Hepatocyte (in vitro differentiated cells): ENCODE data around the gene BHMT2. TPM values are rescaled to one million over a fixed set of nuclear protein-coding genes. Genes with fewer than 3 reads are reported as not detected.

Source experiments
- DNase-seq: peaks from one replicate; pipeline ENCODE4 v3.0.0-alpha.2; 2016; ENCODE audit warnings: low spot score
- H2AFZ ChIP-seq: fragments of 200-600 bp; sonication (generic); 2 replicates; pipeline ENCODE4 v1.6.0; 2016; ENCODE audit warnings: antibody characterized with exemption, mild to moderate bottlenecking
- H3K27ac ChIP-seq: fragments of 200-600 bp; sonication (generic); 2 replicates; pipeline ENCODE4 v1.5.1; 2016; ENCODE audit warnings: mild to moderate bottlenecking
- H3K27me3 ChIP-seq: fragments of 200-600 bp; sonication (generic); 2 replicates; pipeline ENCODE4 v1.6.1; 2016
- H3K36me3 ChIP-seq: fragments of 200-600 bp; sonication (generic); replicated peaks from 2 replicates; pipeline ENCODE4 v1.5.1; 2016; ENCODE audit warnings: low read depth; ENCODE audit not compliant: insufficient read depth
- H3K4me1 ChIP-seq: fragments of 200-600 bp; sonication (generic); 2 replicates; pipeline ENCODE4 v1.5.1; 2016; ENCODE audit warnings: mild to moderate bottlenecking, moderate library complexity; ENCODE audit not compliant: insufficient read depth
- H3K4me2 ChIP-seq: fragments of 200-600 bp; sonication (generic); 2 replicates; pipeline ENCODE4 v1.6.0; 2016
- H3K4me3 ChIP-seq: fragments of 200-600 bp; sonication (generic); 2 replicates; pipeline ENCODE4 v1.5.1; 2016; ENCODE audit warnings: mild to moderate bottlenecking
- H3K79me2 ChIP-seq: fragments of 200-600 bp; sonication (generic); 2 replicates; pipeline ENCODE4 v1.6.0; 2017; ENCODE audit warnings: mild to moderate bottlenecking
- H3K9me2 ChIP-seq: fragments of 200-600 bp; sonication (generic); replicated peaks from 2 replicates; pipeline ENCODE4 v1.6.0; 2017; ENCODE audit warnings: mild to moderate bottlenecking; ENCODE audit not compliant: insufficient read depth
- H3K9me3 ChIP-seq: fragments of 200-600 bp; sonication (generic); 2 replicates; pipeline ENCODE4 v1.5.1; 2016; ENCODE audit warnings: low read depth, mild to moderate bottlenecking
- H4K20me1 ChIP-seq: fragments of 200-600 bp; sonication (generic); 2 replicates; pipeline ENCODE4 v1.6.0; 2016; ENCODE audit warnings: mild to moderate bottlenecking; ENCODE audit not compliant: insufficient read depth, poor library complexity, severe bottlenecking
- EZH2 ChIP-seq: fragments of 200-600 bp; sonication (generic); IDR thresholded peaks from 2 replicates; pipeline ENCODE4 v1.6.1; 2016; ENCODE audit warnings: antibody characterized with exemption, mild to moderate bottlenecking, borderline replicate concordance
- EZH2phosphoT487 ChIP-seq: fragments of 200-600 bp; sonication (generic); IDR thresholded peaks from one replicate; pipeline ENCODE4 v1.6.1; 2018; ENCODE audit warnings: antibody characterized with exemption, mild to moderate bottlenecking, low read depth, moderate library complexity; ENCODE audit not compliant: unreplicated experiment, severe bottlenecking
- WGBS: methylation state at CpG from one replicate; pipeline ENCODE4 v1.1.6; 2016; ENCODE audit warnings: low lambda C conversion rate; ENCODE audit errors: missing lambda C conversion rate; 5-methylcytosine and 5-hydroxymethylcytosine counted together
- polyA plus RNA-seq: library from polyadenylated mRNA; unstranded; fragments of >200 nt; fragmentation: Nextera tagmentation; extraction: Ambion mirVana; gene quantifications from 2 replicates; pipeline ENCODE4 v1.2.1, GENCODE V29; 2016
- total RNA-seq: library from RNA; depleted of rRNA; stranded (reverse); fragments of >200 nt; gene quantifications from 2 replicates; pipeline ENCODE4 v1.2.3, GENCODE V29; 2014
- TF ChIP-seq, protein P1 (sequence below): fragments of 200-600 bp; sonication (generic); IDR thresholded peaks from 2 replicates; pipeline ENCODE4 v1.5.1; 2016; ENCODE audit warnings: antibody characterized with exemption, mild to moderate bottlenecking; ENCODE audit not compliant: poor library complexity

Gene BHMT2
- total and polyA plus RNA-seq, 2 experiments from 2014 or later = not detected

DNA sequence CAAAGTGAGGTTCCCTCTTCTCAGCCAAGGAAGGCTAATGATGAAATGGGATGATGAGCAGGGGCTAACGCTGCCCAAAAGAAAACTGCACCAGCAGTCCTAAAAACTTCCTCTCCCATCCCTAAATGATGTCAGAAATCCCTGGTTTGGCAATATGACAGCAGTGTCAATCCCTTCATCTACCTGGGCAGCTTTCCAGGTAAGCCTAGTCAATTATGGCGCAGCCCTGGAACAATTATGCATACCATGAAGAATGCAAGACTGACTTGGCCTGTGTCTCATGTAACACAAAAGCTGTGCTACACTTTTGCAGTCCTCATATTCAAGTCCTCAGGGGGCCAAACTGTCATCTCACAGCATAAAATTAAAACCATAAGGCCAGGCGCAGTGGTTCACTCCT lies 7.1 kb upstream of the BHMT2 start:
- H3K27ac ChIP-seq = no peak overlapping the region
- no peaks in the 10 kb centered on the region for H4K20me1 ChIP-seq
- H3K27me3 ChIP-seq = no peaks in the 10 kb centered on the region
- H2AFZ ChIP-seq = no peak overlapping the region
- H3K79me2 ChIP-seq = no peaks in the 10 kb centered on the region
- no peak overlapping the region for H3K4me3 ChIP-seq
- H3K9me2 ChIP-seq = no peaks in the 10 kb centered on the region
- H3K36me3 ChIP-seq = no peaks in the 10 kb centered on the region
- H3K4me1 ChIP-seq = no peaks in the 10 kb centered on the region
- TF ChIP-seq, protein P1, sequence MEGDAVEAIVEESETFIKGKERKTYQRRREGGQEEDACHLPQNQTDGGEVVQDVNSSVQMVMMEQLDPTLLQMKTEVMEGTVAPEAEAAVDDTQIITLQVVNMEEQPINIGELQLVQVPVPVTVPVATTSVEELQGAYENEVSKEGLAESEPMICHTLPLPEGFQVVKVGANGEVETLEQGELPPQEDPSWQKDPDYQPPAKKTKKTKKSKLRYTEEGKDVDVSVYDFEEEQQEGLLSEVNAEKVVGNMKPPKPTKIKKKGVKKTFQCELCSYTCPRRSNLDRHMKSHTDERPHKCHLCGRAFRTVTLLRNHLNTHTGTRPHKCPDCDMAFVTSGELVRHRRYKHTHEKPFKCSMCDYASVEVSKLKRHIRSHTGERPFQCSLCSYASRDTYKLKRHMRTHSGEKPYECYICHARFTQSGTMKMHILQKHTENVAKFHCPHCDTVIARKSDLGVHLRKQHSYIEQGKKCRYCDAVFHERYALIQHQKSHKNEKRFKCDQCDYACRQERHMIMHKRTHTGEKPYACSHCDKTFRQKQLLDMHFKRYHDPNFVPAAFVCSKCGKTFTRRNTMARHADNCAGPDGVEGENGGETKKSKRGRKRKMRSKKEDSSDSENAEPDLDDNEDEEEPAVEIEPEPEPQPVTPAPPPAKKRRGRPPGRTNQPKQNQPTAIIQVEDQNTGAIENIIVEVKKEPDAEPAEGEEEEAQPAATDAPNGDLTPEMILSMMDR = no peak
- TF ChIP-seq EZH2 (no peak), EZH2phosphoT487 (no peak)
- no peak overlapping the region for H3K4me2 ChIP-seq
- DNase-seq = no peak
- H3K9me3 ChIP-seq = no peaks in the 10 kb centered on the region
- 84% methylated on average over 3 of the region's 3 CpGs for WGBS

DNA sequence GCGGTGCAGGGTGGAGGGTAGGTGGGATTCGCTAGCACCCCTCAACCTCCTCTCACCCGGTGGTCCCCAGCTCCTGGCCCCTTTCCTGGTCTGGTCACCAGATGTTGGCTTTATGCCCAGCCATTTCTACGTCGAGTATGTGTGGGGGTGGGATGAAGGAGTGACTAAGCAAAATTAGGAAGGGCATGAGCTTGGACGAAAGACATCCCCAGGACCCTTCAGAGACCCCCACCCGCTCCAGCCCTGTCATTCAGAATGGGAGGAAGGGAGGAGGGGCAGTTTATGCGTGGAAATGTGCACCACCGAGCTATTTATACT lies 742 bp downstream of the BHMT2 start:
- Histone ChIP-seq H3K9me3 (no peaks in the 10 kb centered on the region), H3K4me3 (no peak overlapping the region), H3K4me2 (no peak overlapping the region), H3K9me2 (no peaks in the 10 kb centered on the region), H3K36me3 (no peaks in the 10 kb centered on the region), H3K4me1 (peaks cover 4% of the 10 kb centered on the region), H3K27me3 (no peaks in the 10 kb centered on the region), H3K27ac (no peak overlapping the region), H2AFZ (no peak overlapping the region), H3K79me2 (no peaks in the 10 kb centered on the region), H4K20me1 (no peaks in the 10 kb centered on the region)
- no peak for TF ChIP-seq EZH2
- TF ChIP-seq EZH2phosphoT487 = no peak
- TF ChIP-seq, protein P1 = no peak
- no peak for DNase-seq
- 67% methylated on average over 9 of the region's 9 CpGs for WGBS

DNA sequence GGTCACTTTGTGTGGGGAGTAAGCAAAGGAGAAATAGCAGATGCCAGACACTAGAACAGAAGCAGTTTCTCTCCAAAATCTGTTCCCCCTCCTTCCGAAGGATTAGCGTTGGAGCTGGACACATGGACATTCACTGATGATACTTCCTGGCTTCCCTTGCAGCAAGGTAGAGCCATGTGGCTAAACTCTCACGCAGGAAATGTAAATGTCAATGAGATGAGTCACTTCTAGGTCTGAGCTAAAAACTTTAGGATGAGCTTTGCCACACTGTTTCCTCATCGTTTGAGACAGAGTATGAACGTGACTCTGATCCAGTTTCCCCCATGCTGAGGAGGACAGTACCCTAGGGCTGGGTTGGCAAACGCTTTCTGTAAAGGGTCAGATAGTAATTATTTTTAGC lies 5.1 kb downstream of the BHMT2 start:
- Histone ChIP-seq H3K9me3 (no peaks in the 10 kb centered on the region), H2AFZ (no peak overlapping the region), H4K20me1 (no peaks in the 10 kb centered on the region), H3K4me2 (no peak overlapping the region), H3K4me1 (peaks cover 4% of the 10 kb centered on the region), H3K36me3 (no peaks in the 10 kb centered on the region), H3K27me3 (no peaks in the 10 kb centered on the region), H3K4me3 (no peak overlapping the region), H3K9me2 (no peaks in the 10 kb centered on the region), H3K27ac (no peak overlapping the region), H3K79me2 (no peaks in the 10 kb centered on the region)
- no peak for DNase-seq
- WGBS = 80% methylated on average over 6 of the region's 6 CpGs
- TF ChIP-seq, protein P1 = no peak
- TF ChIP-seq EZH2phosphoT487 (no peak), EZH2 (no peak)
